CD8-positive, alpha-beta memory T cell (primary cell): ENCODE measurements around the gene GANAB. TPM values are rescaled to one million over a fixed set of nuclear protein-coding genes. Genes with fewer than 3 reads are reported as not detected.

Source experiments
- CTCF ChIA-PET: fragments of 350-600 bp; sonication (Branson Sonifier 250); formaldehyde crosslinking; loops from one replicate; lab custom pipeline; 2021; ENCODE audit warnings: antibody characterized with exemption; lab: Charles Lee
- POLR2A ChIA-PET: fragments of 350-600 bp; sonication (Branson Sonifier 250); formaldehyde crosslinking; loops from one replicate; lab custom pipeline; 2021; ENCODE audit warnings: antibody characterized with exemption; lab: Charles Lee
- DNase-seq, 5 donors: peaks; one replicate each; pipeline versions ENCODE4 v3.0.0 to v3.0.0-alpha.2; 2020 to 2022; ENCODE audit warnings: mixed read lengths in 1 of 5
- H3K27ac ChIP-seq: one replicate; pipeline ENCODE4 v1.7.0; 2013; ENCODE audit warnings: low read depth, mild to moderate bottlenecking, low read length, moderate library complexity
- H3K27me3 ChIP-seq: 2 replicates; pipeline ENCODE4 v1.7.0; 2013; ENCODE audit warnings: low read length, mild to moderate bottlenecking; ENCODE audit not compliant: insufficient read depth, poor library complexity, severe bottlenecking
- H3K36me3 ChIP-seq: 2 replicates; pipeline ENCODE4 v1.7.0; 2013; ENCODE audit warnings: mild to moderate bottlenecking, low read length, moderate library complexity; ENCODE audit not compliant: insufficient read depth
- H3K4me1 ChIP-seq: 2 replicates; pipeline ENCODE4 v1.7.0; 2013; ENCODE audit warnings: mild to moderate bottlenecking, low read length, moderate library complexity; ENCODE audit not compliant: insufficient read depth
- H3K4me3 ChIP-seq: 2 replicates; pipeline ENCODE4 v1.7.0; 2013; ENCODE audit warnings: mild to moderate bottlenecking, low read length
- H3K9me3 ChIP-seq: 2 replicates; pipeline ENCODE4 v1.7.0; 2013; ENCODE audit warnings: mild to moderate bottlenecking, low read length
- H3K27ac Mint-ChIP-seq, 8 donors: one replicate each; pipeline ENCODE4 v1.8.0; 2020 to 2021; ENCODE audit warnings: mixed read lengths in 8 of 8, mild to moderate bottlenecking in 6 of 8, inconsistent platforms in 3 of 8, moderate library complexity in 3 of 8
- H3K27me3 Mint-ChIP-seq, 2 donors: one replicate each; pipeline ENCODE4 v1.8.0; 2020 to 2021; ENCODE audit warnings: mixed read lengths in 2 of 2, mild to moderate bottlenecking in 1 of 2, moderate library complexity in 1 of 2
- H3K36me3 Mint-ChIP-seq, 3 donors: one replicate each; pipeline ENCODE4 v1.8.0; 2020 to 2021; ENCODE audit warnings: mixed read lengths in 3 of 3, inconsistent platforms in 1 of 3, mild to moderate bottlenecking in 1 of 3
- H3K4me1 Mint-ChIP-seq, 3 donors: one replicate each; pipeline ENCODE4 v1.8.0; 2020 to 2021; ENCODE audit warnings: mixed read lengths in 3 of 3, inconsistent platforms in 1 of 3, mild to moderate bottlenecking in 1 of 3
- H3K4me3 Mint-ChIP-seq, 7 donors: one replicate each; pipeline ENCODE4 v1.8.0; 2020 to 2021; ENCODE audit warnings: mixed read lengths in 7 of 7, mild to moderate bottlenecking in 6 of 7, moderate library complexity in 4 of 7, inconsistent platforms in 2 of 7
- H3K9me3 Mint-ChIP-seq, 5 donors: one replicate each; pipeline ENCODE4 v1.8.0; 2020 to 2022; ENCODE audit warnings: mixed read lengths in 5 of 5, mild to moderate bottlenecking in 3 of 5, moderate library complexity in 2 of 5, inconsistent platforms in 1 of 5
- polyA plus RNA-seq: library from polyadenylated mRNA; unstranded; fragments of 300-500 nt; fragmentation: Illumina TruSeq; gene quantifications from one replicate; pipeline ENCODE4 v1.2.3, GENCODE V29; 2021
- total RNA-seq, 2 experiments: library from RNA; stranded (reverse); gene quantifications; one replicate each; pipeline ENCODE4 v1.2.3, GENCODE V29; 2021

GANAB gene
- total and polyA plus RNA-seq, 3 experiments from 2014 or later, result 164 to 219 (median 213) TPM

DNA sequence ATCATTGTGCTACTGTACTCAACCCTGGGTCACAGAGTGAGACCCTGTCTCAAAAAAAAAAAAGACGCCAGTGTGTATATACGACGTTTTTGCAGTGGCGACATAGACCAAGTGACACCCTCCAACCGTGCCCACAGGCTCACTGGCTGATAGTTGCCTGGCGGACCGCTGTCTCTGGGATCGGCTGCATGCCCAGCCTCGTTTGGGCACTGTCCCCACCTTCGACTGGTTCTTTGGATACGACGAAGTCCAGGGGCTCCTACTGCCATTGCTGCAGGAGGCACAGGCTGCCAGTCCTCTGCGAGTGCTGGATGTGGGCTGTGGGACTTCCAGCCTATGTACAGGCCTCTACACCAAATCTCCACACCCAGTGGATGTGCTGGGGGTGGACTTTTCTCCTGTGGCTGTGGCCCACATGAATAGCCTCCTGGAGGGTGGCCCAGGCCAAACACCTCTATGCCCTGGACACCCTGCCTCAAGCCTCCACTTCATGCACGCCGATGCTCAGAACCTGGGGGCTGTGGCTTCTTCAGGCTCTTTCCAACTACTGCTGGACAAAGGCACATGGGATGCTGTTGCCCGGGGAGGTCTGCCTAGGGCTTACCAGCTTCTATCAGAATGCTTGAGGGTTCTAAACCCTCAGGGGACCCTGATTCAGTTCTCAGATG is 20.0 kb upstream of the GANAB start:
- Mint-ChIP-seq H3K4me1 (peaks cover 44 to 64% (median 44%) of the 10 kb centered on the region in 3 donors), H3K36me3 (peaks cover 0 to 51% (median 4%) of the 10 kb centered on the region in 3 donors), H3K9me3 (no peaks in the 10 kb centered on the region), H3K4me3 (peak overlapping the region; percentile 96 to 100 (median 97)), H3K27me3 (peaks cover 0 to 4% of the 10 kb centered on the region in 2 donors), H3K27ac (peak overlapping the region; percentile 80 to 99 (median 94))
- H3K4me3 ChIP-seq, result peak overlapping the region; percentile 98
- ChIA-PET POLR2A (interaction anchor here (0.5 to 4.6 kb wide), 17 partner anchors 7 to 215 kb away, joined by 3 to 71 read pairs (median 12); partner anchors contain the start of genes B3GAT3, BSCL2, GANAB and GNG3), CTCF (interaction anchor here (1.0 to 3.4 kb wide), 8 partner anchors 10 to 242 kb away, joined by 4 to 44 read pairs (median 9); partner anchors contain the start of genes EML3, TMEM179B and TUT1)
- H3K27me3 ChIP-seq, result no peaks in the 10 kb centered on the region
- H3K27ac ChIP-seq, result peak overlapping the region; percentile 89
- no peaks in the 10 kb centered on the region for H3K9me3 ChIP-seq
- no peak for DNase-seq
- peaks cover 18% of the 10 kb centered on the region for H3K36me3 ChIP-seq
- H3K4me1 ChIP-seq, result peaks cover 34% of the 10 kb centered on the region

DNA sequence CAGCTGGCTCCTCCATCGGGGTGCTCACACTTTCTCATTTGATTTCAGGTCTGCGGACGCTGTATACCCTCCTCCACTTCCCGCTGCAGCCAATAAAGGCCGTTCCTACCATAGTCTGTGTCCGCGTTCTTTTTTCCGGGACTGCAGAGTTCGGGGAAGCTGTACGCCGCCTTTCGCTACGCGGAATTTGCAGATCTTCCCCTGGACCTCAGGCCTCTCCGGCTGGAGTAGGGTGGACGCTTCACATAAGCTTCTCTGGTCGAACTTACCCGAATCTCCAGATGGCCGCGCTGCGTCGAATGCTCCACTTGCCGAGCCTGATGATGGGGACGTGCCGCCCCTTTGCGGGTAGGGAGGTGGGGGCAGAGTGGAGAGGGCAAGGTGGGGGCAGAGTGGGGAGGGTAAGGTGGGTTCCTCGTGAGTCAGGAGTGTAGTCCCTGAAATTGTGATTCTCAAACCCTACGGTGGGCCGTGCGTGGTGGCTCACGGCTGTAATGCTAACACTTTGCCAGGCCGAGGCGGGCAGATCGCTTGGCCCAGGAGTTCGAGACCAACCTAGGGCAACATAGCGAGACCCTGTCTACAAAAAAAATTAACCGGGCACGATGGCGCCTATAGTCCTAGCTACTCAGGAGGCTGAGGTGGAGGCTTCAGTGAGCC is 19.3 kb upstream of the GANAB start:
- peaks cover 29% of the 10 kb centered on the region for H3K4me1 ChIP-seq
- H3K4me3 Mint-ChIP-seq, result peak overlapping the region; percentile 96 to 100 (median 97)

DNA sequence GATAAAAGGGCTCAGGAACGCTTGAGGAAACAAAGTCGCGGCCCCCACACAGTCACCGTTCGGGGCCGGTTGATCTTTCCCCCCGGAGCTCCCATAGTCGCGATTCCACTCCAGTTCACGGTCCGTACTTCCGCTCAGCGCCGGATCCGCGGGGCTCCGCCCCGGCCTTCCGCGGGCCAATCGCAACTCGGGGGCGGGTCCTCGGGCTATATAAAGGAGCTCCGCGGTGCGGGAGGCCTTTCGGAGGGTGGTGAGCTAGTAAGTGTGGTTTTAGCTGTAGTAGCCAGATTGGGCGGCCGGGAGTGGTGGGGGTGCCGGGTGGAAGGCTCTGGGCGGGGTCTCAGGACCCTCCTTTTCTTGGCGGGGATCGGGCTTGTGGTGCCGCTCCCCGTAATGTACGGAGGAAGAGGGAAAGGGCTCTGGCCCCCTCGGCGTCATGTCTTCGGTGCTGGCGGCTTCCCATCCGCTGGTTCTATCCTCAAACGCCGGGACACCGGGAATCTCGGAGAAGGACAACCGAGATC is 18.7 kb upstream of the GANAB start, which contains the start of the genes C11orf98 and CSKMT:
TSS of gene C11orf98 (minus strand) at position 136 of the 524 bp plus-strand sequence. CDS start at position 95, 41 bp downstream.
TSS of gene CSKMT (plus strand) at position 238 of the 524 bp plus-strand sequence. CDS start 568 bp downstream, outside the sequence.
- H3K27me3 ChIP-seq, result no peaks in the 10 kb centered on the region
- peak within 1 kb of the TSS; percentile 89 for H3K27ac ChIP-seq

More for the DNA sequence above, 19.3 kb upstream of the GANAB start:
- Histone ChIP-seq H3K27ac (peak overlapping the region; percentile 89), H3K27me3 (no peaks in the 10 kb centered on the region), H3K4me3 (peak overlapping the region; percentile 98), H3K9me3 (no peaks in the 10 kb centered on the region), H3K36me3 (peaks cover 18% of the 10 kb centered on the region)
- no peaks in the 10 kb centered on the region for H3K9me3 Mint-ChIP-seq
- peak overlapping the region; percentile 94 to 99 (median 96) for H3K27ac Mint-ChIP-seq
- POLR2A ChIA-PET, result interaction anchor here (0.5 to 4.6 kb wide), 34 partner anchors 8 to 256 kb away, joined by 3 to 71 read pairs (median 7); partner anchors contain the start of genes B3GAT3, BSCL2, EEF1G and GANAB
- H3K27me3 Mint-ChIP-seq, result peaks cover 0 to 4% of the 10 kb centered on the region in 2 donors
- CTCF ChIA-PET, result interaction anchor here (0.7 to 3.4 kb wide), 22 partner anchors 10 to 282 kb away, joined by 3 to 44 read pairs (median 4); partner anchors contain the start of genes EEF1G, EML3, GANAB and INTS5
- H3K36me3 Mint-ChIP-seq, result peaks cover 0 to 49% (median 4%) of the 10 kb centered on the region in 3 donors
- H3K4me1 Mint-ChIP-seq, result peaks cover 37 to 58% (median 37%) of the 10 kb centered on the region in 3 donors
- DNase-seq, result peak; percentile 53 to 84 (median 57)

DNA sequence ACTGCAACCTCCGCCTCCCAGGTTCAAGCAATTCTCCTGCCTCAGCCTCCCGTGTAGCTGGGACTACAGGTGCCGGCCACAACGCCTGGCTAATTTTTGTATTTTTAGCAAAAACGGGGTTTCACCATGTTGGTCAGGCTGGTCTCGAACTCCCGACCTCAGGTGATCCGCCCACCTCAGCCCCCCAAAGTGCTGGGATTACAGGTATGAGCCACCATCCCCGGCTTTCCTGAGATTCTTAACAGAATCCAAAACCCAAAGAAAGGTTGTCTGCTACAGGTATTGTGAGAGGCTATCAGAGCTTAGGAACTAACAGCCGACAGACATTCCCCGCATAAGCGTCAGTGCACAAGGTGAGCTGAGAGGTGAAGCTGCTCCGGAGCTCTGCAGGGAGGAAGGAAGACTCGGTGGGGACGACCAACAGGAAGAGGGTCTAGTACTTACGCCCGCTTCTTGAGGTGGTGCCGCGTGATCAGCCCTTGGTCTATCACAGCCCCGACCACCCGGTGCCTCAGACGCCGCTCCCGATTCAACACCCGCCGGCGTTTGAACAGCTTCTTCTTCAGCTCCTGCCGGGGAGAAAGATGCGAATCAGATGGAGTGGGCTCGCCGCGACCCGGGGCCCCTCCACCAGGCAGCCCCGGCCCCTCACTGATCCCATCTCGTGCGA is 18.1 kb upstream of the GANAB start:
- Mint-ChIP-seq H3K4me1 (peaks cover 28 to 47% (median 30%) of the 10 kb centered on the region in 3 donors), H3K4me3 (peak overlapping the region; percentile 96 to 100 (median 97)), H3K9me3 (no peaks in the 10 kb centered on the region), H3K27me3 (peaks cover 0 to 4% of the 10 kb centered on the region in 2 donors), H3K27ac (peak overlapping the region; percentile 94 to 99 (median 96)), H3K36me3 (peaks cover 0 to 48% (median 4%) of the 10 kb centered on the region in 3 donors)
- ChIA-PET POLR2A (interaction anchor here (0.5 to 4.6 kb wide), 35 partner anchors 9 to 217 kb away, joined by 3 to 71 read pairs (median 7); partner anchors contain the start of genes B3GAT3, BSCL2, EEF1G and GANAB), CTCF (interaction anchor here (0.7 to 3.4 kb wide), 27 partner anchors 10 to 281 kb away, joined by 3 to 44 read pairs (median 4); partner anchors contain the start of genes EEF1G, EML3, GANAB and INTS5)
- no peaks in the 10 kb centered on the region for H3K27me3 ChIP-seq
- no peaks in the 10 kb centered on the region for H3K9me3 ChIP-seq
- peak overlapping the region; percentile 89 for H3K27ac ChIP-seq
- peak in 3 of 5 donors; percentile 41 to 74 (median 47) for DNase-seq
- H3K4me1 ChIP-seq, result peaks cover 21% of the 10 kb centered on the region
- H3K4me3 ChIP-seq, result peak overlapping the region; percentile 98
- peaks cover 18% of the 10 kb centered on the region for H3K36me3 ChIP-seq

More for the DNA sequence above, 18.7 kb upstream of the GANAB start, which contains the start of the genes C11orf98 and CSKMT:
- Histone ChIP-seq H3K36me3 (peaks cover 18% of the 10 kb centered on the region), H3K4me1 (peaks cover 24% of the 10 kb centered on the region), H3K4me3 (peak within 1 kb of the TSS; percentile 98), H3K9me3 (no peaks in the 10 kb centered on the region)
- peak; percentile 89 to 97 (median 94) for DNase-seq
- ChIA-PET POLR2A (interaction anchor here (0.5 to 4.6 kb wide), 39 partner anchors 8 to 255 kb away, joined by 3 to 71 read pairs (median 6); partner anchors contain the start of genes B3GAT3, BSCL2, EEF1G and GANAB), CTCF (interaction anchor here (0.7 to 3.4 kb wide), 27 partner anchors 11 to 282 kb away, joined by 3 to 44 read pairs (median 4); partner anchors contain the start of genes EEF1G, EML3, GANAB and INTS5)
- H3K27me3 Mint-ChIP-seq, result peaks cover 0 to 4% of the 10 kb centered on the region in 2 donors
- no peaks in the 10 kb centered on the region for H3K9me3 Mint-ChIP-seq
- peak within 1 kb of the TSS; percentile 94 to 99 (median 96) for H3K27ac Mint-ChIP-seq
- peak within 1 kb of the TSS; percentile 96 to 100 (median 97) for H3K4me3 Mint-ChIP-seq
- H3K36me3 Mint-ChIP-seq, result peaks cover 0 to 49% (median 4%) of the 10 kb centered on the region in 3 donors
- peaks cover 33 to 53% (median 33%) of the 10 kb centered on the region in 3 donors for H3K4me1 Mint-ChIP-seq

DNA sequence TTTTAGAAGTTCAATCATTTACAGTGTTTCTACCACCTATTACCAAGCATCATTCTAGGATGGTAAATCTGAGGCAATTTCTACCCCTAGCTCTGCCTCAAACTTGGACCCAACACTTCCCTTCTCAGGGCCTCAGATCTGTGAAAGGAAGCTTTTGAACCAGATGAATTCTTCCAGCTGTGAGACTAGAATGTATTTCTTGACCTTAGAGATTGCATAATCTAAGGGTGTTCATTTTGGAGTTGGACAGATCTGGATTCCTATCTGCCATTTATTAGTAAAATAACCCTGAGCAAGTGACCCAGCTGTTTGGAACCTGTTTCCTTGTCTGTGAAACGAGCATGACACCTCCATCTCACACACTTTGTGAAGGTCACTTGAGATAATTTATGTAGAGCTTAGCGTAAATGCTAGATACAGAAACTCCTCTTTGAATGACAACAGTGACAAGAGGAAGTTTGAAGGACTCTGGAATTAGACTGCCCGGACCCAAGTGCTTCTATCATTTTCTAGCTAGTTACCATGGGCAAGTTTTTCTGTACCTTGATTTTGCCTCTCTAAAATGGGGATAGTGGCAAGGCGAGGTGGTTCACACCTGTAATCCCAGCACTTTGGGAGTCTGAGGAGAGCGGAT is 10.5 kb upstream of the GANAB start:
- H3K4me1 Mint-ChIP-seq, result peaks cover 12 to 18% (median 15%) of the 10 kb centered on the region in 3 donors
- peak overlapping the region in 1 of 8 donors; percentile 42 for H3K27ac Mint-ChIP-seq

DNA sequence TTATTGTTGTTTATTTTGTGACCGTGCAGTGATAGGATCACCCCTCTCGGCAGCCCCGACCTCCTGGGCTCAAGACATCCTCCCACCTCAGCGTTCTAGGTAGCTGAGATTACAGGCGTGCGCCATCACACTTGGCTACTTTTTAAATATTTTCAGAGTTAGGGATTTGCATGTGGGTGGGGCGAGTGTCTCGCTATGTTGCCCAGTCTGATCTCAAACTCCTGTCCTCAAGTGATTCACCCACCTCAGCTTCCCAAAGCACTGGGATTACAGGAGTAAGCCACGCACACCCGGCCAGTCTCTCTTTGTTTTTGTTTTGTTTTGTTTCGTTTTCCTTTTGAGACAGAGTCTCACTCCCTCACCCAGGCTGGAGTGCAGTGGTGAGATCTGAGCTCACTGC is 7.9 kb upstream of the GANAB start:
- Histone ChIP-seq H3K9me3 (no peaks in the 10 kb centered on the region), H3K36me3 (peaks cover 2% of the 10 kb centered on the region), H3K27me3 (no peaks in the 10 kb centered on the region), H3K27ac (no peak overlapping the region), H3K4me3 (no peak overlapping the region), H3K4me1 (peaks cover 15% of the 10 kb centered on the region)
- H3K9me3 Mint-ChIP-seq, result peaks cover 0 to 3% (median 0%) of the 10 kb centered on the region in 5 donors
- POLR2A ChIA-PET, result interaction anchor here (1.3 to 2.7 kb wide), 3 partner anchors 8 to 11 kb away, joined by 3 to 18 read pairs (median 10); partner anchors contain the start of genes C11orf98, CSKMT and GANAB
- peaks cover 15 to 29% (median 20%) of the 10 kb centered on the region in 3 donors for H3K4me1 Mint-ChIP-seq
- CTCF ChIA-PET, result interaction anchor here (1.2 to 3.6 kb wide), 7 partner anchors 8 to 260 kb away, joined by 3 to 27 read pairs (median 5); partner anchors contain the start of genes C11orf98, CSKMT, GANAB and LBHD1
- peaks cover 0 to 7% of the 10 kb centered on the region in 2 donors for H3K27me3 Mint-ChIP-seq
- DNase-seq, result no peak
- peak overlapping the region in 5 of 8 donors; percentile 47 to 83 (median 78) for H3K27ac Mint-ChIP-seq
- peaks cover 0 to 17% (median 3%) of the 10 kb centered on the region in 3 donors for H3K36me3 Mint-ChIP-seq
- H3K4me3 Mint-ChIP-seq, result peak overlapping the region in 6 of 7 donors; percentile 46 to 80 (median 53)

More for the DNA sequence above, 10.5 kb upstream of the GANAB start:
- H3K27me3 Mint-ChIP-seq, result peaks cover 0 to 7% of the 10 kb centered on the region in 2 donors
- no peaks in the 10 kb centered on the region for H3K27me3 ChIP-seq
- no peak overlapping the region for H3K27ac ChIP-seq
- H3K36me3 ChIP-seq, result no peaks in the 10 kb centered on the region
- no peaks in the 10 kb centered on the region for H3K9me3 ChIP-seq
- H3K9me3 Mint-ChIP-seq, result peaks cover 0 to 3% (median 0%) of the 10 kb centered on the region in 5 donors
- ChIA-PET CTCF (interaction anchor here (1.7 kb wide), 1 partner anchor 65 kb away, joined by 4 read pairs; no protein-coding TSS in a partner anchor), POLR2A (interaction anchor here (1.0 to 2.7 kb wide), 2 partner anchors 8 to 70 kb away, joined by 3 to 18 read pairs; partner anchors contain the start of genes C11orf98, CSKMT and HNRNPUL2)
- peaks cover 0 to 10% (median 0%) of the 10 kb centered on the region in 3 donors for H3K36me3 Mint-ChIP-seq
- DNase-seq, result no peak
- peak overlapping the region in 2 of 7 donors; percentile 47 to 54 for H3K4me3 Mint-ChIP-seq
- H3K4me1 ChIP-seq, result peaks cover 8% of the 10 kb centered on the region
- H3K4me3 ChIP-seq, result no peak overlapping the region
